Loucy (cell line): ENCODE measurements around the gene GRAMD1C.

ENCODE experiments used
- CTCF ChIP-seq: fragments of 200-600 bp; sonication (generic); conservative IDR thresholded peaks from 2 replicates; pipeline ENCODE4 v1.5.1; 2014; ENCODE audit warnings: mild to moderate bottlenecking, antibody characterized with exemption, low read length
- EZH2phosphoT487 ChIP-seq: fragments of 200-600 bp; IDR thresholded peaks from 2 replicates; pipeline ENCODE4 v1.6.1; 2018; ENCODE audit warnings: antibody characterized with exemption, mild to moderate bottlenecking, moderate library complexity, borderline replicate concordance

GRCh38 chr3:113834983-113835382, 3.6 kb upstream of the GRAMD1C start:
- TF ChIP-seq CTCF (no peak), EZH2phosphoT487 (no peak)
